ENCODE measurements around the gene LTB.

LTB gene

DNA sequence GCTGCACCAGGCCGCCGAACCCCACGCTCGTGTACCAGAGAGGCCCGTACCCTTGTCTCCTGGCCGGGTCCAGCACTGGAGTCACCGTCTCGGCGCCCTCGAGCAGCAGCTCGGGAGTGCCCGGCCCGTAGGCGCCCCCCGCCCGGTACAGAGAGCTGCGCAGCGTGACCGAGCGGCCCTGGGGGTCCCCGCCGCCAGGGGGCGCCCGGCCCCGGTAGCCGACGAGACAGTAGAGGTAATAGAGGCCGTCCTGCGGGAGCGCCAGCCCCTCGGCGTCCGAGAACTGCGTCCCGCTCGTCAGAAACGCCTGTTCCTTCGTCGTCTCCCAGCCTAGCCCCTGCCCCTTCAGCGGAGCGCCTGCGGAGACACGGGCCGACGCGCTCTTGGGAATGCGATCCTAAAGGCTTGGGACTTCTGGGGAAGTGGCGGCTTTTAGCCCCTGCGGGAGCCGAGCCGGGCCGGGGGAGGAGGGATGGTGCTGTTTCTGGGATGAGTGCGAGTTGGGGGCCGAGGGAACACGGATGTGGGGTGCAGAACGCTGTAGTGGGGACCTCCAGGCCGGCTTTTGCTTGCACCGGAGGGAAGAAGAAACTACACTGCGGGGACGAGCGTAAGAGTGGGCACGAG, 1.3 kb downstream of the LTB start:
- in situ Hi-C loops (cut with MboI; ENCODE audit: low pct_unique_long_range_greater_than_20kb, low sequenced_read_pairs, unreplicated experiment) = no loop called here
- peak; percentile 85 for DNase-seq (ENCODE audit: low spot score)
- TF ChIP-seq CTCF (IDR thresholded peaks at IDR 0.05; ENCODE audit: extremely low read depth, insufficient read depth, missing control alignments) = peak; percentile 96

DNA sequence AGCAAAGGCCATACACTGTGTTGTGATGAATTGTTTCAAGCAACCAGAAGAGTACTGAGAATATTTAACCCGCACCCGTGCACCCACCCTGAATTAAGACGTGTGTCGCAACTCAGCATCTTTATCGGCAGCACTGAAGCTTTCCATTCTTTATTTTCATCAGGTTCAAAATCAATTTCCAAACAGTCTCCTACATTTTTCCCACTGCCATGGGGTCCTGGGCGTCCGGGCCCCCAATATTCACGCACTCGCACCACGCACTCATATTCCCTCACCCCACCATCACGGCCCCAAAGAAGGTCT, 1.8 kb downstream of the LTB start:
- DNase-seq (ENCODE audit: low spot score) = no peak
- in situ Hi-C loops (cut with MboI; ENCODE audit: low pct_unique_long_range_greater_than_20kb, low sequenced_read_pairs, unreplicated experiment) = no loop called here
- no peak for TF ChIP-seq CTCF (IDR thresholded peaks at IDR 0.05; ENCODE audit: extremely low read depth, insufficient read depth, missing control alignments)

- TF ChIP-seq CTCF (IDR thresholded peaks at IDR 0.05; ENCODE audit: extremely low read depth, insufficient read depth, missing control alignments) = no peak
- DNase-seq (ENCODE audit: low spot score) = no peak
- in situ Hi-C loops (cut with MboI; ENCODE audit: low pct_unique_long_range_greater_than_20kb, low sequenced_read_pairs, unreplicated experiment) = no loop called here
These were observed 2.4 kb downstream of the LTB start for GRCh38 chr6:31579546-31580437.

- DNase-seq (ENCODE audit: low spot score) = no peak
- TF ChIP-seq CTCF (IDR thresholded peaks at IDR 0.05; ENCODE audit: extremely low read depth, insufficient read depth, missing control alignments) = no peak
- in situ Hi-C loops (cut with MboI; ENCODE audit: low pct_unique_long_range_greater_than_20kb, low sequenced_read_pairs, unreplicated experiment) = no loop called here
These were observed 3.1 kb downstream of the LTB start for GRCh38 chr6:31579119-31579505.

DNA sequence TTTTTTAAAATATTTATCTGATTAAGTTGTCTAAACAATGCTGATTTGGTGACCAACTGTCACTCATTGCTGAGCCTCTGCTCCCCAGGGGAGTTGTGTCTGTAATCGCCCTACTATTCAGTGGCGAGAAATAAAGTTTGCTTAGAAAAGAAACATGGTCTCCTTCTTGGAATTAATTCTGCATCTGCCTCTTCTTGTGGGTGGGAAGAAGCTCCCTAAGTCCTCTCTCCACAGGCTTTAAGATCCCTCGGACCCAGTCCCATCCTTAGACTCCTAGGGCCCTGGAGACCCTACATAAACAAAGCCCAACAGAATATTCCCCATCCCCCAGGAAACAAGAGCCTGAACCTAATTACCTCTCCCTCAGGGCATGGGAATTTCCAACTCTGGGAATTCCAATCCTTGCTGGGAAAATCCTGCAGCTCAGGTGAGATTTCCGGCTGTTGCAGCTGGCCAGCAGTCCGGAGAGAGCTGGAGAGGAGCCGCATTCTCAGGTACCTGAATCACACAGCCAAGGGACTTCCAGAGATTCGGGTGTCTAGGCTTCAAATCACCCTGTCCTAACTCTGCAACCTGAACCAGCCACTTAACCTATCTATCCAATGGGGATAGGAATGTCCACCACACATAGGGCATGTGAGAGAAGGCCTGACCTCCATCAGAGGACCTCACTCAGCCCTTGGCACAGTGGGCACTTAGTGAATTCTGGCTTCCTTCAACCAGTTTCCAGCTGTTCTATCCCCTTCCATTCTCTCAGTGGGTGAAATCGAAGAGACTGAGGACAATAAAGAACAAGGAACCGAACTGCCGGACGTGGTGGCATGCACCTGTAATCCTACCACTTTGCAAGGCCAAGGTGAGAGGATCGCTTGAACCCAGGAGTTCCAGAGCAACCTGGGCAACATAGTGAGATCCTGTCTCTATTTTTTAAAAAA, 3.8 kb downstream of the LTB start:
- no peak for TF ChIP-seq CTCF (IDR thresholded peaks at IDR 0.05; ENCODE audit: extremely low read depth, insufficient read depth, missing control alignments)
- in situ Hi-C loops (cut with MboI; ENCODE audit: low pct_unique_long_range_greater_than_20kb, low sequenced_read_pairs, unreplicated experiment) = no loop called here
- no peak for DNase-seq (ENCODE audit: low spot score)

- TF ChIP-seq CTCF (IDR thresholded peaks at IDR 0.05; ENCODE audit: extremely low read depth, insufficient read depth, missing control alignments) = no peak
- no peak for DNase-seq (ENCODE audit: low spot score)
- in situ Hi-C loops (cut with MboI; ENCODE audit: low pct_unique_long_range_greater_than_20kb, low sequenced_read_pairs, unreplicated experiment) = no loop called here
These were observed 4.7 kb downstream of the LTB start for GRCh38 chr6:31577579-31577966.
